NCI-H2227 treated with DMSO at 0.1 percent for 48 hours (cell line): ENCODE results near the gene CEP135.
"Not testable (repeated sequence)": the region's sequence is repeated elsewhere in the genome, so short reads cannot be mapped to it uniquely, and the experiment has no call there.

ENCODE experiments used
- DNase-seq: peaks from one replicate; lab custom pipeline; 2025; lab: John Stamatoyannopoulos, UW

CEP135 gene

DNA sequence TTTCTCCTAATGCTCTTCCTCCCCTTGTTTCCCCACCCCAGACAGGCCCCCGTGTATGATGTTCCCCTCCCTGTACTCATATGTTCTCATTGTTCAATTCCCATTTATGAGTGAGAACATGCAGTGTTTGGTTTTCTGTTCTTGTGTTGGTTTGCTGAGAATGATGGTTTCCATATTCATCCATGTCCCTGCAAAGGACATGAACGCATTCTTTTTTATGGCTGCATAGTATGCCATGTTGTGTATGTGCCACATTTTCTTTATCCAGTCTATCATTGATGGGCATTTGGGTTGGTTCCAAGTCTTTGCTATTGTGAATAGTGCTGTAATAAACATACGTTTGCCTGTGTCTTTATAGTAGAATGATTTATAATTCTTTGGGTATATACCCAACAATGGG is 124.0 kb downstream of the CEP135 start:
- DNase-seq, result not testable (repeated sequence)

DNA sequence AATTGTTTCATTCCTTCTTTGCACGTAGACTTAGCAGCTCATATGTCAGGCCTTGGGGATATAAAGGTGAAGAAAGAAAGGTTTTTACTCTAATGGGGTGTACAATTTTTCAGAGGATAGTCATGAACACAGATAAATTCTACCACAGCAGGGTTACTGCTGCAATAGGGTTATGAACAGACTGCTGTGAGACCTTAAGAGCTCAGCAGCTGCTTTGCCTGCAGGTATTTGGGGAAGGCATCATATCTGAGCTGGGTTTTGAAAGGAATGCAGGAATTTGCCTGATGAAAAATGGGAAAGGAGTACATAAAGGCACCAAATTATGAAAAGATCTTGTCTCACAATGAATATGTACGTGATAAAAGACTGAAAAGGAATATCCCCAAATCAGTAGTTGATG is 128.9 kb downstream of the CEP135 start:
- DNase-seq, result no peak

DNA sequence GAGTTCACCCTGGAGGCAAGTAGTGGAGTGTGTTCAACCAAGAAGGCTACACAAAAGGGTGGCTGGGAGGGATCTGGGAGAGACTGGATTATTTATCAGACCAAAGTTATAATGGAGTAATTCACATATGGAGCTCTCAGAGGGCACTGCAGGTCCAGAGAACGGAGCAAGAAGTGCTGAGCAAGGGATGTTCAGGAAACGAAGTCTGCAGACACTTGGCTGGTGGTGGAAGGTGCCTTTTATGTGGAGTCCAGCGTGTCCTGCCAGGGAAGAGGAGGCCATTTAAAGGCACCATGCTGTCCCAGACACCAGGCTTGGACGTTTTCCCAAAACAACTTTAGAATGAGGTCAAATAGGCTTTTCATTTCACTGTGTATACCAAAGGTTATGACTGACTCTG is 130.1 kb downstream of the CEP135 start:
- no peak for DNase-seq

DNA sequence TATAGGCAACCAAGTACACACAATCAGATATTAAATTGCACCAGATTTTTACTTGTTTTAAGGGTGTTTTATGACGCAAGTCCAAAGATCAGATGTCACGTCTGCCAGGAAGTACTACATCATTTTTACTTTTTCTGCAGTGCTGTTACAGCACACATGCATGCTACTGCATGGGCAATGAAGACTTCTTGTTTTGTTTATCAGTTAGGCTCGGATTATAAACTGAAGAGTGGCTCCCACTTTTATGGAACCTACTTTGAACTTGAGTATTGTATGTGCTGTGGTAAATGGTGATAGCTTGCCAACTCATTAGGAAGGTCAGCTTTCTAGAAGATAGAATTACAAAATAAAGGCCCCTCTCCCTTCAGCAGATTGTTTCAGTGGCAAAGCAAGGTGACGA is 131.6 kb downstream of the CEP135 start:
- no peak for DNase-seq

DNA sequence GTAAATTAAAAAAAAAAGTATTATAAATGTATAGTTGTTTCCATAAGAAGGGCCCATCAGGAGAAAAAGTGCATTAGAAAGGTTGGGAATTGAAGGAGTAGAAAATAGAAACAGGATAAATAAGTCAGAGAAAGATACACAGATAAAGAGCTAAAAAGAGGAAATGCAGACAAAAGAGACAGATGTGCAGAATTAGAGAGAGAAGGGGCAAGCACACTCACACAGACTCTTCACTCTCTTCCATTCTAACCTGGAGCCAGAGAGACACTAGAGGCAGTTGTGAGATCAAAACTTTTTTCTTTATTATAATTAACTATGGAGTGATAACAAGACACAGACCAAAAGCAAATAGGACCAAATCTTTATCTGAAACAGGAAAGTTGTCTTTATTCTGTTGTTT is 134.1 kb downstream of the CEP135 start:
- DNase-seq, result no peak
